GM12865 (cell line): ENCODE results near the gene TPX2.
"Not testable (repeated sequence)": the region's sequence is repeated elsewhere in the genome, so short reads cannot be mapped to it uniquely, and the experiment has no call there.

Experiments
- DNase-seq: peaks from one replicate; pipeline ENCODE4 v3.0.0; 2010; ENCODE audit warnings: low read depth
- H3K4me3 ChIP-seq: 2 replicates; pipeline ENCODE4 v1.5.1; 2011; ENCODE audit warnings: mild to moderate bottlenecking, low read depth, low read length, control low read depth
- TF ChIP-seq, protein P1 (sequence below): IDR thresholded peaks from 2 replicates; pipeline ENCODE4 v1.5.1; 2011; ENCODE audit warnings: low read length, control low read depth, low read depth, inconsistent platforms; ENCODE audit not compliant: insufficient read depth; ENCODE audit errors: missing control alignments

The TPX2 gene

DNA sequence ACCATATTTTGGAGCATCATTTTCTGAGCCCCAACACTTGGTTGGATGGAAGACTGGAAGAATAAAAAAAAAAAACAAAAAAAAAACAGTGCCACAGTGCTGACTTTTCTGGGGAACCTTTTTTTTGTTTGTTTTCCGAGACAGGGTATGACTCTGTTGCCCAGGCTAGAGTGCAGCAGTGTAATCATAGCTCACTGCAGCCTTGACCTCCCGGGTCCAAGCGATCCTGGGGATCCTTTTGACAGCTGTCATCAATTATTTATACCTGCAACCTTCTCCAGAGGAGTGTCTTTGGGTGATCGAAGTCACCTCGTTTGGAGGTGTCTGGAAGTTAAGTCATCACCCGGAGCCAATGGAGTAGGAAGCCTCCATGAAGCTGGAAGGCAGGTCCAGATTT is 7.8 kb upstream of the TPX2 start:
- no peak for DNase-seq
- TF ChIP-seq, protein P1, sequence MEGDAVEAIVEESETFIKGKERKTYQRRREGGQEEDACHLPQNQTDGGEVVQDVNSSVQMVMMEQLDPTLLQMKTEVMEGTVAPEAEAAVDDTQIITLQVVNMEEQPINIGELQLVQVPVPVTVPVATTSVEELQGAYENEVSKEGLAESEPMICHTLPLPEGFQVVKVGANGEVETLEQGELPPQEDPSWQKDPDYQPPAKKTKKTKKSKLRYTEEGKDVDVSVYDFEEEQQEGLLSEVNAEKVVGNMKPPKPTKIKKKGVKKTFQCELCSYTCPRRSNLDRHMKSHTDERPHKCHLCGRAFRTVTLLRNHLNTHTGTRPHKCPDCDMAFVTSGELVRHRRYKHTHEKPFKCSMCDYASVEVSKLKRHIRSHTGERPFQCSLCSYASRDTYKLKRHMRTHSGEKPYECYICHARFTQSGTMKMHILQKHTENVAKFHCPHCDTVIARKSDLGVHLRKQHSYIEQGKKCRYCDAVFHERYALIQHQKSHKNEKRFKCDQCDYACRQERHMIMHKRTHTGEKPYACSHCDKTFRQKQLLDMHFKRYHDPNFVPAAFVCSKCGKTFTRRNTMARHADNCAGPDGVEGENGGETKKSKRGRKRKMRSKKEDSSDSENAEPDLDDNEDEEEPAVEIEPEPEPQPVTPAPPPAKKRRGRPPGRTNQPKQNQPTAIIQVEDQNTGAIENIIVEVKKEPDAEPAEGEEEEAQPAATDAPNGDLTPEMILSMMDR, result no peak
- no peak overlapping the region for H3K4me3 ChIP-seq

DNA sequence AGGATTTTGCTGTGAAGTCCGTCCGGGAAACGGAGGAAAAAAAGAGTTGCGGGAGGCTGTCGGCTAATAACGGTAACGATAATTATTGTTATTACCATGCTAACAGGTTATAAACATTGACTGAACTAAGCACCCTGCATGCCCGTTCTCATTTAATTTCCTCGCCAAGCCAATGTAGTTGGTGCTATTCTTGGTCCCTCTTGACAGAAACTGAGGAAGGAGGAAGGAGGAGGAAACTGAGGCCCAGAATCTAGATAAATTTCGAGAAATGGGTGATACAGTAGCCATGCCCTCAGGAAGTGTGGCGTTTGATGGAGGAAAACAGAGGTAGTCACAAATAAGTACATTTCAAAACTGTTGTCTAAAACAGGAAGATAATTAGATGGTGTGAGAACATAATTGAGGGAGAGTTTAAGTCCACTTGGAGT is 474 bp downstream of the TPX2 start:
- peak overlapping the region; percentile 78 for H3K4me3 ChIP-seq
- DNase-seq, result no peak
- TF ChIP-seq, protein P1, result no peak

DNA sequence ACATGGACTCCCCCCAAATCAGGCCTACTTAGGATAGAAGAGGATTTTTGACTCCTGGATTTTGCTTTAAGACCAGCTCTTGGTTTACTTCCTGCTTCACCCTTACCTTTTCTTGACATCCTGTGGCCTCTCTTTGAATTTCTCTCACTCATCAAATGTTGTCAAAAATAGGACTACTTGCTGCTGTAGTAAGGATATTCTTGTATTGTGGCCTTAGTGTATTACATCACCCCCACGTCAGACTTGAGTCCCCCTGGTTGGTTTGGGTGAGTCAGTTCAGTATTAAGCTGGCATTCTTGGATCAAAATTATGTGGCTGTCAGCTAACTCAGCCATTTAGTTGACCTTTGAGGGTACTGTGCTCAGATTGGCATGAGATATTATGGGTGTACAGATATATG is 1.1 kb downstream of the TPX2 start:
- TF ChIP-seq, protein P1, result no peak
- H3K4me3 ChIP-seq, result peak overlapping the region; percentile 78
- peak; percentile 44 for DNase-seq

- TF ChIP-seq, protein P1, result no peak
- DNase-seq, result no peak
- H3K4me3 ChIP-seq, result peak overlapping the region; percentile 78
Measured at GRCh38 chr20:31740656-31741323, 1.7 kb downstream of the TPX2 start.

DNA sequence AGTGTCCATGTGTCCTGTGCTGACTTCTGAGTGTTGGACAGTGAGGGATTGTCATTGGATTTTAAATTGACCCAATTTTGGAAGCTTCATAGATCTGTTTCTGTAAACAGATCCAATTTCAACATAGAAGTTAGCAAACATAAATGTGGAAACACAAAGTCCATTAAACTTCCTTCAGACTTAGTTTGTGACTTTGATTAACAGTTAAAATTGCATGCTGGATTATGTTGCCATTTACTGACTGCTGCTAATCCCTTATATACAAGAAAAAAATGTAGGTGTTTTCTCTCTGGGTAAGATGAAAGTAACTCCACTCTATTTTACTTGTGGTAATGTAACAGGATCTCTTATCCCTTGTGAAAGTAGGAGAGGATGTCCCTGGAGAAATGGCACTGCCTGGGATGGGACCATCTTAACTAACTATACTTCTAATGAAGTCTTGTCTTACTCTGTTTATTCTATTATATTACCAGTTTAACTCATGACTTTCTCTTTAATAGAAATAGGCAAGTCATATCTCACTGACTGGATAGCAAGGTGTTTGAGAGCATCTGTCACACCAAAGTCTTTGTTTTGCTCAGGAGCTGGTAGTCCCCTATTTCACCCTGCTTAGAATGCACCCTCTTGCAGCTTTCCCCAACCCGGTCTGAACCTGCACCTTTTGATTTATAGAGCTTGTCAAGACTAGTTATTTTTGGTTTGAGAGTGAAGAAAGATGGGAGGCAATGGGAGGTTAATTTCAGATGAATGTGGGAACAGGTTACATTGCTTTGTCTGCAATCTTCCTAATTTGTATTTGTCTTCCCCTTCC is 7.2 kb downstream of the TPX2 start:
- no peak overlapping the region for H3K4me3 ChIP-seq
- TF ChIP-seq, protein P1, result no peak
- peak; percentile 14 for DNase-seq

GRCh38 chr20:31747028-31747427 is 7.9 kb downstream of the TPX2 start:
- H3K4me3 ChIP-seq, DNase-seq: not testable (repeated sequence)

DNA sequence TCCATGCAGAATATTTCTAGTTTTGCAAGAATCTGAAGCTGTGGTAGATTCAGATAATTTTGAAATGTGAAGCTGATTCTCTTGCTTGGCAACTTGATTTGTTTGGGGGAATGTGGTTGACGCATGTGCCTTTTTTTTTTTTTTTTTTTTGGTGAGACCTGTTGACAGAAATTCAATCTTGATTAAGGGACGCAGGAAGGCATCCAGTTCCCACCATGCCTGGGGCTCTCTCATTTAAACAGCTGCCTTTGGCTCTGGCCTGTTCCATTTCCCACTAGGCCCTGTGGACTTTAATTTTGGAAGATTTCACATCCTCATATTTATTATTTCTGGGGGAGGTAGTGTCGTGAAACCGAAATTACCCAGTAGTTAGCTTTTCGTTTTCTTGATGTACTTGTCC is 8.6 kb downstream of the TPX2 start:
- no peak overlapping the region for H3K4me3 ChIP-seq
- TF ChIP-seq, protein P1, result no peak
- DNase-seq, result no peak
